Neural cell (in vitro differentiated cells): ENCODE data around the gene MYH7B. TPM values are rescaled to one million over a fixed set of nuclear protein-coding genes. Genes with fewer than 3 reads are reported as not detected.

Source experiments
- H2AFZ ChIP-seq: fragments of 200-600, 300-800 bp; sonication (generic), shearing (Covaris generic); 2 replicates; pipeline ENCODE4 v1.6.0; 2014; ENCODE audit warnings: low read depth, mild to moderate bottlenecking, antibody characterized with exemption, low read length, moderate library complexity
- H3F3A ChIP-seq: fragments of 200-600 bp; shearing (Covaris generic); 2 replicates; pipeline ENCODE4 v1.6.1; 2016; ENCODE audit warnings: mild to moderate bottlenecking, moderate library complexity, mixed read lengths, antibody characterized with exemption, low read length; ENCODE audit not compliant: insufficient read depth, poor library complexity, severe bottlenecking
- H3K27ac ChIP-seq: fragments of 200-600, 300-800 bp; sonication (generic), shearing (Covaris generic); 2 replicates; pipeline ENCODE4 v1.5.1; 2014; ENCODE audit warnings: mild to moderate bottlenecking, low read length, moderate library complexity
- H3K27me3 ChIP-seq: fragments of 300-800, 200-600 bp; sonication (generic), shearing (Covaris generic); 2 replicates; pipeline ENCODE4 v1.6.0; 2014; ENCODE audit warnings: mild to moderate bottlenecking, low read depth, low read length, moderate library complexity; ENCODE audit not compliant: insufficient read depth
- H3K36me3 ChIP-seq: fragments of 300-800, 200-600 bp; sonication (generic), shearing (Covaris generic); 2 replicates; pipeline ENCODE4 v1.5.1; 2014; ENCODE audit warnings: mild to moderate bottlenecking, antibody characterized with exemption, low read length, moderate library complexity; ENCODE audit not compliant: insufficient read depth
- H3K4me2 ChIP-seq: fragments of 300-800, 200-600 bp; sonication (generic), shearing (Covaris generic); 2 replicates; pipeline ENCODE4 v1.6.0; 2014; ENCODE audit warnings: mild to moderate bottlenecking, low read length
- H3K4me3 ChIP-seq: fragments of 300-800, 200-600 bp; sonication (generic), shearing (Covaris generic); 2 replicates; pipeline ENCODE4 v1.5.1; 2014; ENCODE audit warnings: mild to moderate bottlenecking, low read length, moderate library complexity
- H3K79me2 ChIP-seq: fragments of 200-600 bp; shearing (Covaris generic); replicated peaks from 2 replicates; pipeline ENCODE4 v1.6.0; 2014; ENCODE audit warnings: mild to moderate bottlenecking, low read length, moderate library complexity; ENCODE audit not compliant: insufficient read depth
- H3K9ac ChIP-seq: fragments of 300-800, 200-600 bp; sonication (generic), shearing (Covaris generic); 2 replicates; pipeline ENCODE4 v1.6.1; 2016; ENCODE audit warnings: mild to moderate bottlenecking, low read length, mixed read lengths
- H3K9me2 ChIP-seq: fragments of 200-600 bp; shearing (Covaris generic); 2 replicates; pipeline ENCODE4 v1.6.1; 2016; ENCODE audit warnings: mild to moderate bottlenecking, low read length, mixed read lengths; ENCODE audit not compliant: insufficient read depth
- H3K9me3 ChIP-seq: fragments of 200-600, 300-800 bp; sonication (generic), shearing (Covaris generic); 2 replicates; pipeline ENCODE4 v1.6.1; 2016; ENCODE audit warnings: mild to moderate bottlenecking, mixed run types, low read length, moderate library complexity, mixed read lengths
- H4K20me1 ChIP-seq: fragments of 200-600 bp; shearing (Covaris generic); 2 replicates; pipeline ENCODE4 v1.6.1; 2016; ENCODE audit warnings: mild to moderate bottlenecking, mixed run types; ENCODE audit not compliant: insufficient read depth
- EP300 ChIP-seq: fragments of 450-650 bp; conservative IDR thresholded peaks from 2 replicates; pipeline ENCODE4 v1.6.1; 2014; ENCODE audit warnings: antibody characterized with exemption, mild to moderate bottlenecking, moderate library complexity; ENCODE audit not compliant: poor library complexity, severe bottlenecking
- EZH2 ChIP-seq: fragments of 200-600, 300-800 bp; shearing (Covaris generic), sonication (generic); IDR thresholded peaks from 2 replicates; pipeline ENCODE4 v1.6.1; 2014; ENCODE audit warnings: antibody characterized with exemption, low read length, borderline replicate concordance, mild to moderate bottlenecking; ENCODE audit not compliant: insufficient read depth, poor library complexity, severe bottlenecking
- MXI1 ChIP-seq: fragments of 450-650 bp; conservative IDR thresholded peaks from 2 replicates; pipeline ENCODE4 v1.6.1; 2014; ENCODE audit warnings: antibody characterized with exemption, mild to moderate bottlenecking; ENCODE audit not compliant: poor library complexity, severe bottlenecking
- POLR2AphosphoS5 ChIP-seq: IDR thresholded peaks from 2 replicates; pipeline ENCODE4 v1.6.1; 2012
- RAD21 ChIP-seq: fragments of 450-650 bp; conservative IDR thresholded peaks from 2 replicates; pipeline ENCODE4 v1.6.1; 2014; ENCODE audit warnings: antibody characterized with exemption, mild to moderate bottlenecking, moderate library complexity
- SMC3 ChIP-seq: fragments of 450-650 bp; conservative IDR thresholded peaks from 2 replicates; pipeline ENCODE4 v1.6.1; 2014; ENCODE audit warnings: antibody characterized with exemption, mild to moderate bottlenecking, moderate library complexity; ENCODE audit not compliant: poor library complexity
- TAF1 ChIP-seq: IDR thresholded peaks from 2 replicates; pipeline ENCODE4 v1.6.1; 2012; ENCODE audit warnings: low read depth
- polyA plus RNA-seq: library from polyadenylated mRNA; depleted of rRNA; stranded (reverse); fragments of >200 nt; gene quantifications from 2 replicates; pipeline ENCODE4 v1.2.3, GENCODE V29; 2014
- TF ChIP-seq, protein P1 (sequence below): fragments of 450-650 bp; IDR thresholded peaks from 2 replicates; pipeline ENCODE4 v1.5.1; 2014; ENCODE audit warnings: antibody characterized with exemption, mild to moderate bottlenecking, moderate library complexity; ENCODE audit not compliant: poor library complexity, severe bottlenecking
- TF ChIP-seq, protein P2 (sequence below): IDR thresholded peaks from 2 replicates; pipeline ENCODE4 v1.6.1; 2012; ENCODE audit warnings: borderline replicate concordance

The MYH7B gene
- polyA plus RNA-seq, 1 donor from 2014 or later: not detected

DNA sequence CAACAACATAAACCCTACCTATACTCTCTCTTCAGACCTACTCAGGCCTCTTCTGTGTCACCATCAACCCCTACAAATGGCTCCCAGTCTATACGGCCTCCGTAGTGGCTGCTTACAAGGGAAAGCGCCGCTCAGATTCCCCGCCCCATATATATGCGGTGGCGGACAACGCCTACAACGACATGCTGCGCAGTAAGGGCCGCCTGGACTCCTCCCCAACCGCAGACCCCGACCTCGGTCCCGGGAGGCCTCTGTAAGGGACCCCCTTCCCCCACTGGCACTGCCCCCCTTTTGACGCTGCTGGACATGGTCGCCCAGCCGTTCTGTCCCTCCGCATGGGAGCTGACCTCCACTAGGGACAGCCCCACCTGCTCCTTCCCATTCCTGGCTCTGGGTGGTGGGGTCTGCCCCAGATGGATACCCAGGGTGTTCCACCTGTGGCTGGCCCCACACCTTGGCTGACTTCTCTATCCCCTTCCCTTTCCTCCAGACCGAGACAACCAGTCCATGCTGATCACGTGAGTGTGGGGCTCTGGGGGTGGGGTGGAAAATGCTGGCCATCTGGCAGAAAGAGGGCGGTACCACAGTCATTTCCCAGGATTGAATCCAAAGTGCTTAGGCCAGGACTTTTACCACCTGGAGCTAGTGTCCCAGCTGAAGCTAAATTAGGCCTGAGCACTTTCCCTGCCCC lies 25.0 kb downstream of the MYH7B start:
- Histone ChIP-seq H3K79me2 (no peaks in the 10 kb centered on the region), H3K4me2 (no peak overlapping the region), H3K36me3 (no peaks in the 10 kb centered on the region), H3K9me3 (no peaks in the 10 kb centered on the region), H3F3A (no peaks in the 10 kb centered on the region), H3K27me3 (no peaks in the 10 kb centered on the region), H4K20me1 (no peaks in the 10 kb centered on the region), H3K27ac (no peak overlapping the region), H2AFZ (no peak overlapping the region), H3K9ac (no peak overlapping the region), H3K9me2 (no peaks in the 10 kb centered on the region), H3K4me3 (no peak overlapping the region)
- TF ChIP-seq, protein P1, sequence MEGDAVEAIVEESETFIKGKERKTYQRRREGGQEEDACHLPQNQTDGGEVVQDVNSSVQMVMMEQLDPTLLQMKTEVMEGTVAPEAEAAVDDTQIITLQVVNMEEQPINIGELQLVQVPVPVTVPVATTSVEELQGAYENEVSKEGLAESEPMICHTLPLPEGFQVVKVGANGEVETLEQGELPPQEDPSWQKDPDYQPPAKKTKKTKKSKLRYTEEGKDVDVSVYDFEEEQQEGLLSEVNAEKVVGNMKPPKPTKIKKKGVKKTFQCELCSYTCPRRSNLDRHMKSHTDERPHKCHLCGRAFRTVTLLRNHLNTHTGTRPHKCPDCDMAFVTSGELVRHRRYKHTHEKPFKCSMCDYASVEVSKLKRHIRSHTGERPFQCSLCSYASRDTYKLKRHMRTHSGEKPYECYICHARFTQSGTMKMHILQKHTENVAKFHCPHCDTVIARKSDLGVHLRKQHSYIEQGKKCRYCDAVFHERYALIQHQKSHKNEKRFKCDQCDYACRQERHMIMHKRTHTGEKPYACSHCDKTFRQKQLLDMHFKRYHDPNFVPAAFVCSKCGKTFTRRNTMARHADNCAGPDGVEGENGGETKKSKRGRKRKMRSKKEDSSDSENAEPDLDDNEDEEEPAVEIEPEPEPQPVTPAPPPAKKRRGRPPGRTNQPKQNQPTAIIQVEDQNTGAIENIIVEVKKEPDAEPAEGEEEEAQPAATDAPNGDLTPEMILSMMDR: no peak
- TF ChIP-seq POLR2AphosphoS5 (no peak), MXI1 (no peak), RAD21 (no peak), EZH2 (no peak), SMC3 (no peak), EP300 (no peak), TAF1 (no peak)
- TF ChIP-seq, protein P2, sequence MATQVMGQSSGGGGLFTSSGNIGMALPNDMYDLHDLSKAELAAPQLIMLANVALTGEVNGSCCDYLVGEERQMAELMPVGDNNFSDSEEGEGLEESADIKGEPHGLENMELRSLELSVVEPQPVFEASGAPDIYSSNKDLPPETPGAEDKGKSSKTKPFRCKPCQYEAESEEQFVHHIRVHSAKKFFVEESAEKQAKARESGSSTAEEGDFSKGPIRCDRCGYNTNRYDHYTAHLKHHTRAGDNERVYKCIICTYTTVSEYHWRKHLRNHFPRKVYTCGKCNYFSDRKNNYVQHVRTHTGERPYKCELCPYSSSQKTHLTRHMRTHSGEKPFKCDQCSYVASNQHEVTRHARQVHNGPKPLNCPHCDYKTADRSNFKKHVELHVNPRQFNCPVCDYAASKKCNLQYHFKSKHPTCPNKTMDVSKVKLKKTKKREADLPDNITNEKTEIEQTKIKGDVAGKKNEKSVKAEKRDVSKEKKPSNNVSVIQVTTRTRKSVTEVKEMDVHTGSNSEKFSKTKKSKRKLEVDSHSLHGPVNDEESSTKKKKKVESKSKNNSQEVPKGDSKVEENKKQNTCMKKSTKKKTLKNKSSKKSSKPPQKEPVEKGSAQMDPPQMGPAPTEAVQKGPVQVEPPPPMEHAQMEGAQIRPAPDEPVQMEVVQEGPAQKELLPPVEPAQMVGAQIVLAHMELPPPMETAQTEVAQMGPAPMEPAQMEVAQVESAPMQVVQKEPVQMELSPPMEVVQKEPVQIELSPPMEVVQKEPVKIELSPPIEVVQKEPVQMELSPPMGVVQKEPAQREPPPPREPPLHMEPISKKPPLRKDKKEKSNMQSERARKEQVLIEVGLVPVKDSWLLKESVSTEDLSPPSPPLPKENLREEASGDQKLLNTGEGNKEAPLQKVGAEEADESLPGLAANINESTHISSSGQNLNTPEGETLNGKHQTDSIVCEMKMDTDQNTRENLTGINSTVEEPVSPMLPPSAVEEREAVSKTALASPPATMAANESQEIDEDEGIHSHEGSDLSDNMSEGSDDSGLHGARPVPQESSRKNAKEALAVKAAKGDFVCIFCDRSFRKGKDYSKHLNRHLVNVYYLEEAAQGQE: no peak

DNA sequence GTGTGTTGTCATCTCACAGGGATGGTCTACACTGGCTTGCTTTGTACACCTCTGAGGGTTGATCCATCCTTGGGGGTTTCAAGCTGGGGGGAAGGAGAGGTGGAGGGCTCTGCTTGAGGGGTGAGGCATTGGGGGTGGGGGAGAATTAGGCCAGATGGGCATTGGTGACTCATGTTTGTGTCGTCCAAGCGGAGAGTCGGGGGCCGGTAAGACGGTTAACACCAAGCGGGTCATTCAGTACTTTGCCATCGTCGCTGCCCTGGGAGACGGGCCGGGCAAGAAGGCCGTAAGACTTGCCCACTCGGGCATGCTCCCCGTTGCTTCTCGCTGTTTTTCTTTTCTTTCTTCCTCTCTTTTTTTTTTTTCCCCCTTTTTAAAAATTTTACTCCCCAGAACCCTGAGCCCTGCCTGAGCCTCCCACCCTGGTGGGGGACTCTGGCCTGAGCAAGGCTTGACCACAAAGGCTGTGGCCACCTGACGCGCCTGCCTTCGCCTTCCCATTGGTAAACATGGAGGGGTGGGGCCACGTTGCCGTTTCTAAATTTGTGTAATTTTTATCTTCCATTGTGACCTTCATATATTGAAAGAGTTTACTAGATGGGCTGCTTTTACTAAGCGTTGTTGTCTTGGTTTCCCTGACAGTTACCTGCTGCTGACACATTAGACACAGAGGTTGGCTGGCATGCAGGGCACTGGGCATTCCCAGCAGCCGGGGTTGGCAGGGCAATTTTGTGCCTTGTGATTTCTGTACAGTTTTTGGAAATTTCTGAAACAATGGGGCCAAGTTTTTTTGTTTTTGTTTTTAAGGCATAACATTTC lies 26.8 kb downstream of the MYH7B start:
- Histone ChIP-seq H3K79me2 (no peaks in the 10 kb centered on the region), H3K4me2 (no peak overlapping the region), H2AFZ (no peak overlapping the region), H3K9me2 (no peaks in the 10 kb centered on the region), H3K4me3 (no peak overlapping the region), H3K9ac (no peak overlapping the region), H3K9me3 (no peaks in the 10 kb centered on the region), H3F3A (no peaks in the 10 kb centered on the region), H3K27ac (no peak overlapping the region), H3K27me3 (no peaks in the 10 kb centered on the region), H3K36me3 (no peaks in the 10 kb centered on the region), H4K20me1 (no peaks in the 10 kb centered on the region)
- TF ChIP-seq EP300: no peak
- TF ChIP-seq, protein P1: no peak
- no peak for TF ChIP-seq RAD21
- TF ChIP-seq, protein P2: no peak
- TF ChIP-seq POLR2AphosphoS5: no peak
- no peak for TF ChIP-seq MXI1
- no peak for TF ChIP-seq SMC3
- no peak for TF ChIP-seq EZH2
- no peak for TF ChIP-seq TAF1
